HepG2 (cell line): ENCODE results near the gene TNRC18. TPM values are rescaled to one million over a fixed set of nuclear protein-coding genes. Genes with fewer than 3 reads are reported as not detected.

Experiments used
- ARNT ChIP-seq: fragments of 450-650 bp; IDR thresholded peaks from 2 replicates; pipeline ENCODE4 v1.6.1; 2017
- ETV5 ChIP-seq: IDR thresholded peaks from 2 replicates; pipeline ENCODE4 v1.6.1; 2018; ENCODE audit warnings: missing biosample characterization, missing genetic modification reagents, inconsistent platforms, borderline replicate concordance
- FOXK1 ChIP-seq: sonication (generic); formaldehyde crosslinking; IDR thresholded peaks from 2 replicates; pipeline ENCODE4 v1.4.0; 2020; ENCODE audit warnings: low read depth, missing genetic modification reagents, borderline replicate concordance
- FOXM1 ChIP-seq: sonication (generic); formaldehyde crosslinking; IDR thresholded peaks from 2 replicates; pipeline ENCODE4 v1.5.0; 2020; ENCODE audit warnings: missing genetic modification reagents
- HDAC1 ChIP-seq: sonication (generic); formaldehyde crosslinking; IDR thresholded peaks from 2 replicates; pipeline ENCODE4 v1.5.1; 2020; ENCODE audit warnings: mild to moderate bottlenecking, missing genetic modification reagents
- HOXD1 ChIP-seq: sonication (generic); formaldehyde crosslinking; IDR thresholded peaks from 2 replicates; pipeline ENCODE4 v1.5.0; 2020; ENCODE audit warnings: missing genetic modification reagents
- MAFG ChIP-seq: sonication (generic); formaldehyde crosslinking; IDR thresholded peaks from 2 replicates; pipeline ENCODE4 v1.5.1; 2020; ENCODE audit warnings: mild to moderate bottlenecking, missing genetic modification reagents
- MZF1 ChIP-seq: sonication (generic); formaldehyde crosslinking; IDR thresholded peaks from 2 replicates; pipeline ENCODE4 v1.8.1; 2023; ENCODE audit warnings: mild to moderate bottlenecking, missing genetic modification reagents, borderline replicate concordance
- NFYC ChIP-seq: IDR thresholded peaks from 2 replicates; pipeline ENCODE4 v1.6.1; 2016; ENCODE audit warnings: missing genetic modification reagents, missing compliant biosample characterization
- PCBP1 ChIP-seq: fragments of 200-400 bp; formaldehyde crosslinking; IDR thresholded peaks from 2 replicates; pipeline ENCODE4 v1.6.1; 2017; ENCODE audit warnings: mild to moderate bottlenecking, low read depth, low read length, borderline replicate concordance
- POLR2AphosphoS5 ChIP-seq: IDR thresholded peaks from 2 replicates; pipeline ENCODE4 v1.6.1; 2012; ENCODE audit warnings: low read depth, low read length
- POLR2G ChIP-seq: fragments of 200-400 bp; formaldehyde crosslinking; IDR thresholded peaks from 2 replicates; pipeline ENCODE4 v1.6.1; 2018; ENCODE audit warnings: mild to moderate bottlenecking, low read depth, low read length, moderate library complexity
- RARA ChIP-seq: IDR thresholded peaks from 2 replicates; pipeline ENCODE4 v1.6.1; 2016; ENCODE audit warnings: missing genetic modification reagents, missing compliant biosample characterization
- RBM22 ChIP-seq: fragments of 200-400 bp; formaldehyde crosslinking; optimal IDR thresholded peaks from 2 replicates; pipeline ENCODE3; 2017; ENCODE audit warnings: mild to moderate bottlenecking, low read length, moderate library complexity
- RCOR2 ChIP-seq: IDR thresholded peaks from 2 replicates; pipeline ENCODE4 v1.6.1; 2016; ENCODE audit warnings: missing biosample characterization, missing genetic modification reagents
- SATB2 ChIP-seq: sonication (generic); formaldehyde crosslinking; IDR thresholded peaks from 2 replicates; pipeline ENCODE4 v1.5.0; 2020; ENCODE audit warnings: missing genetic modification reagents
- SIN3A ChIP-seq: IDR thresholded peaks from 2 replicates; pipeline ENCODE4 v1.6.1; 2011; ENCODE audit warnings: low read depth, mild to moderate bottlenecking, control low read depth, low read length, borderline replicate concordance
- TEAD3 ChIP-seq: optimal IDR thresholded peaks from 2 replicates; pipeline ENCODE3; 2016; ENCODE audit warnings: borderline replicate concordance
- TRAFD1 ChIP-seq: sonication (generic); formaldehyde crosslinking; IDR thresholded peaks from 2 replicates; pipeline ENCODE4 v1.5.1; 2020; ENCODE audit warnings: missing genetic modification reagents, mild to moderate bottlenecking, borderline replicate concordance
- ZEB1 ChIP-seq: IDR thresholded peaks from 2 replicates; pipeline ENCODE4 v1.6.1; 2012; ENCODE audit warnings: mild to moderate bottlenecking, low read depth, inconsistent platforms; ENCODE audit not compliant: insufficient replicate concordance
- ZFP62 ChIP-seq: sonication (generic); formaldehyde crosslinking; IDR thresholded peaks from 2 replicates; pipeline ENCODE4 v1.4.0; 2020; ENCODE audit warnings: missing genetic modification reagents
- ZKSCAN8 ChIP-seq: IDR thresholded peaks from 2 replicates; pipeline ENCODE4 v1.6.1; 2016; ENCODE audit warnings: borderline replicate concordance, missing genetic modification reagents, missing compliant biosample characterization
- ZNF138 ChIP-seq: sonication (generic); formaldehyde crosslinking; IDR thresholded peaks from 2 replicates; pipeline ENCODE4 v1.5.0; 2020; ENCODE audit warnings: mild to moderate bottlenecking, low read depth, missing genetic modification reagents
- ZNF317 ChIP-seq: sonication (generic); formaldehyde crosslinking; IDR thresholded peaks from 2 replicates; pipeline ENCODE4 v1.5.0; 2020; ENCODE audit warnings: mild to moderate bottlenecking, missing genetic modification reagents
- ZNF33A ChIP-seq: sonication (generic); formaldehyde crosslinking; IDR thresholded peaks from 2 replicates; pipeline ENCODE4 v1.5.1; 2020; ENCODE audit warnings: missing genetic modification reagents, mild to moderate bottlenecking, moderate library complexity, borderline replicate concordance
- ZNF772 ChIP-seq: sonication (generic); formaldehyde crosslinking; IDR thresholded peaks from 2 replicates; pipeline ENCODE4 v1.5.0; 2020; ENCODE audit warnings: mild to moderate bottlenecking, missing genetic modification reagents
- polyA plus RNA-seq, 8 experiments: library from polyadenylated mRNA; depleted of rRNA in 3 of 8; stranded (reverse) in 7 of 8; unstranded in 1 of 8; fragments of >200 nt; fragmentation: Illumina TruSeq in 4 of 8; extraction: Trizol in 4 of 8; gene quantifications; 2 replicates each; pipeline versions ENCODE4 v1.2.1 to v1.2.3, GENCODE V29; 2011 to 2016; ENCODE audit warnings: low read depth in 4 of 8, missing spikeins in 1 of 8, mixed read lengths in 1 of 8; ENCODE audit not compliant: insufficient read depth in 1 of 8
- total RNA-seq, 5 experiments: library from RNA; depleted of rRNA; stranded (reverse); fragments of >200 nt; fragmentation: Illumina TruSeq; extraction: Trizol; gene quantifications; 2 replicates each; pipeline ENCODE4 v1.2.3, GENCODE V29; 2016; ENCODE audit warnings: low read depth in 1 of 5
- TF ChIP-seq, protein P1 (sequence below): sonication (generic); formaldehyde crosslinking; IDR thresholded peaks from 2 replicates; pipeline ENCODE4 v1.5.0; 2020; ENCODE audit warnings: mild to moderate bottlenecking, missing genetic modification reagents
- TF ChIP-seq, protein P2 (sequence below): sonication (generic); formaldehyde crosslinking; IDR thresholded peaks from 2 replicates; pipeline ENCODE4 v1.5.0; 2020; ENCODE audit warnings: mild to moderate bottlenecking, low read depth, missing genetic modification reagents, borderline replicate concordance

The TNRC18 gene
- total and polyA plus RNA-seq, 2 of the 13 experiments (the other 11 are each of a cell fraction or from before 2014, with no cell fraction given), result 11.7 to 17.4 TPM

GRCh38 chr7:5428478-5429252 is 5.0 kb upstream of the TNRC18 start (continued):
- no peak; the same call in 1 of the 2 replicates for TF ChIP-seq TRAFD1 (CRISPR knock-in tag)
- TF ChIP-seq TEAD3, result no peak
- TF ChIP-seq, protein P1, sequence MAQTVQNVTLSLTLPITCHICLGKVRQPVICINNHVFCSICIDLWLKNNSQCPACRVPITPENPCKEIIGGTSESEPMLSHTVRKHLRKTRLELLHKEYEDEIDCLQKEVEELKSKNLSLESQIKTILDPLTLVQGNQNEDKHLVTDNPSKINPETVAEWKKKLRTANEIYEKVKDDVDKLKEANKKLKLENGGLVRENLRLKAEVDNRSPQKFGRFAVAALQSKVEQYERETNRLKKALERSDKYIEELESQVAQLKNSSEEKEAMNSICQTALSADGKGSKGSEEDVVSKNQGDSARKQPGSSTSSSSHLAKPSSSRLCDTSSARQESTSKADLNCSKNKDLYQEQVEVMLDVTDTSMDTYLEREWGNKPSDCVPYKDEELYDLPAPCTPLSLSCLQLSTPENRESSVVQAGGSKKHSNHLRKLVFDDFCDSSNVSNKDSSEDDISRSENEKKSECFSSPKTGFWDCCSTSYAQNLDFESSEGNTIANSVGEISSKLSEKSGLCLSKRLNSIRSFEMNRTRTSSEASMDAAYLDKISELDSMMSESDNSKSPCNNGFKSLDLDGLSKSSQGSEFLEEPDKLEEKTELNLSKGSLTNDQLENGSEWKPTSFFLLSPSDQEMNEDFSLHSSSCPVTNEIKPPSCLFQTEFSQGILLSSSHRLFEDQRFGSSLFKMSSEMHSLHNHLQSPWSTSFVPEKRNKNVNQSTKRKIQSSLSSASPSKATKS (CRISPR knock-in tag), result no peak
- TF ChIP-seq PCBP1, result no peak
- TF ChIP-seq, protein P2, sequence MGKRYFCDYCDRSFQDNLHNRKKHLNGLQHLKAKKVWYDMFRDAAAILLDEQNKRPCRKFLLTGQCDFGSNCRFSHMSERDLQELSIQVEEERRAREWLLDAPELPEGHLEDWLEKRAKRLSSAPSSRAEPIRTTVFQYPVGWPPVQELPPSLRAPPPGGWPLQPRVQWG (CRISPR knock-in tag), result no peak
- TF ChIP-seq ZNF317 (CRISPR knock-in tag), result no peak
- TF ChIP-seq ZKSCAN8 (CRISPR knock-in tag), result no peak
- peak; percentile 61 for TF ChIP-seq RARA
- no peak for TF ChIP-seq ZNF138 (CRISPR knock-in tag)
- TF ChIP-seq MAFG (CRISPR knock-in tag), result no peak
- TF ChIP-seq POLR2AphosphoS5, result peak; percentile 22; the same call in 1 of the 2 replicates
- TF ChIP-seq HOXD1 (CRISPR knock-in tag), result no peak
- TF ChIP-seq NFYC (CRISPR knock-in tag), result 0 out of 2 replicates have a peak, but pooled peaks have one; percentile 1
- TF ChIP-seq POLR2G, result peak; percentile 27; the same call in 1 of the 2 replicates
- TF ChIP-seq FOXK1 (CRISPR knock-in tag), result 0 out of 2 replicates have a peak, but pooled peaks have one; percentile 12
- TF ChIP-seq SIN3A, result peak; percentile 10; the same call in 1 of the 2 replicates
- no peak for TF ChIP-seq ARNT
- 0 out of 2 replicates have a peak, but pooled peaks have one; percentile 37 for TF ChIP-seq SATB2
- TF ChIP-seq ZEB1, result no peak
- no peak for TF ChIP-seq ZNF33A (CRISPR knock-in tag)
- peak; percentile 42; the same call in 1 of the 2 replicates for TF ChIP-seq MZF1 (CRISPR knock-in tag)
- TF ChIP-seq ETV5 (CRISPR knock-in tag), result peak; percentile 4; the same call in 1 of the 2 replicates
- TF ChIP-seq HDAC1, result no peak
- no peak for TF ChIP-seq RBM22
- no peak for TF ChIP-seq FOXM1
- TF ChIP-seq ZFP62 (CRISPR knock-in tag), result no peak
- TF ChIP-seq RCOR2, result no peak
- no peak for TF ChIP-seq ZNF772 (CRISPR knock-in tag)
